MCF 10A (cell line): Measurements from ENCODE around the gene GABARAPL1. TPM values are rescaled to one million over a fixed set of nuclear protein-coding genes. Genes with fewer than 3 reads are reported as not detected.

ENCODE experiments used
- BruUV-seq: library from RNA; stranded (reverse); fragments of 400-500 nt; replicated peaks from 2 replicates; lab custom pipeline; 2021; lab: Mats Ljungman, UMichigan
- CTCF ChIA-PET: fragments of 300-600 bp; sonication (Branson Sonifier 250); formaldehyde crosslinking; extraction: SDS; loops from one replicate; lab custom pipeline; 2021; ENCODE audit warnings: antibody characterized with exemption, inconsistent platforms; lab: Yijun Ruan, JAX
- POLR2A ChIA-PET: fragments of 300-600, 350-650 bp; sonication (Branson Sonifier 250); formaldehyde crosslinking; extraction: SDS; loops from one replicate; lab custom pipeline; 2020; ENCODE audit warnings: antibody characterized with exemption, inconsistent platforms; lab: Yijun Ruan, JAX
- DNase-seq: peaks from one replicate; pipeline ENCODE4 v3.0.0-alpha.2; 2018; ENCODE audit not compliant: unreplicated experiment
- H3K27ac Mint-ChIP-seq: one replicate; pipeline ENCODE4 v1.8.0; 2022; ENCODE audit warnings: mild to moderate bottlenecking, low read depth, mixed read lengths; ENCODE audit not compliant: unreplicated experiment
- H3K27me3 Mint-ChIP-seq: one replicate; pipeline ENCODE4 v1.8.0; 2022; ENCODE audit warnings: mixed read lengths; ENCODE audit not compliant: insufficient read depth, unreplicated experiment
- H3K36me3 Mint-ChIP-seq: one replicate; pipeline ENCODE4 v1.8.0; 2022; ENCODE audit warnings: mild to moderate bottlenecking, moderate library complexity, mixed read lengths; ENCODE audit not compliant: insufficient read depth, unreplicated experiment
- H3K4me1 Mint-ChIP-seq: one replicate; pipeline ENCODE4 v1.8.0; 2022; ENCODE audit warnings: mixed read lengths; ENCODE audit not compliant: insufficient read depth, unreplicated experiment
- H3K4me3 Mint-ChIP-seq: one replicate; pipeline ENCODE4 v1.8.0; 2022; ENCODE audit warnings: mild to moderate bottlenecking, moderate library complexity, mixed read lengths; ENCODE audit not compliant: unreplicated experiment
- H3K9me3 Mint-ChIP-seq: one replicate; pipeline ENCODE4 v1.8.0; 2022; ENCODE audit warnings: mixed read lengths; ENCODE audit not compliant: unreplicated experiment
- CTCF ChIP-seq: fragments of 200-600 bp; IDR thresholded peaks from one replicate; pipeline ENCODE4 v1.8.0; 2022; ENCODE audit warnings: antibody characterized with exemption, mild to moderate bottlenecking; ENCODE audit not compliant: unreplicated experiment
- intact Hi-C: fragments of 100-400 bp; cut with micrococcal nuclease; formaldehyde crosslinking; loops from 2 replicates; pipeline ENCODE4 v1.14.1; 2022
- total RNA-seq: library from RNA; stranded (reverse); gene quantifications from 2 replicates; pipeline ENCODE4 v1.2.3, GENCODE V29; 2022

Gene GABARAPL1
- total RNA-seq, 1 experiment from 2014 or later = 19.7 TPM

- TF ChIP-seq CTCF = no peak
- no peak for DNase-seq
- peaks cover 26% of the 10 kb centered on the region for H3K4me1 Mint-ChIP-seq
- H3K4me3 Mint-ChIP-seq = no peak overlapping the region
- CTCF ChIA-PET = interaction anchor here (0.6 to 1.7 kb wide), 6 partner anchors 16 to 159 kb away, joined by 3 to 13 read pairs (median 4); partner anchors contain the start of gene CLEC12B
- no peaks in the 10 kb centered on the region for H3K36me3 Mint-ChIP-seq
- intact Hi-C loops = no loop called here
- no peaks in the 10 kb centered on the region for H3K9me3 Mint-ChIP-seq
- H3K27me3 Mint-ChIP-seq = no peaks in the 10 kb centered on the region
- no peak overlapping the region for H3K27ac Mint-ChIP-seq
- BruUV-seq = no TSS peak
- POLR2A ChIA-PET = interaction anchor here (0.7 to 1.2 kb wide), 3 partner anchors 16 to 43 kb away, joined by 4 to 5 read pairs (median 4); partner anchors contain the start of gene GABARAPL1
Measured at GRCh38 chr12:10169104-10169503, 43.6 kb upstream of the GABARAPL1 start.

- intact Hi-C loops = no loop called here
- TF ChIP-seq CTCF = no peak
- H3K36me3 Mint-ChIP-seq = no peaks in the 10 kb centered on the region
- H3K4me1 Mint-ChIP-seq = peaks cover 26% of the 10 kb centered on the region
- no peak overlapping the region for H3K27ac Mint-ChIP-seq
- no TSS peak for BruUV-seq
- ChIA-PET CTCF (interaction anchor here (0.6 to 1.7 kb wide), 5 partner anchors 17 to 44 kb away, joined by 3 to 13 read pairs (median 6); no protein-coding TSS in a partner anchor), POLR2A (interaction anchor here (1.0 to 1.2 kb wide), 3 partner anchors 9 to 42 kb away, joined by 5 to 7 read pairs (median 5); partner anchors contain the start of gene GABARAPL1)
- H3K4me3 Mint-ChIP-seq = no peak overlapping the region
- peak; percentile 73 for DNase-seq
- no peaks in the 10 kb centered on the region for H3K9me3 Mint-ChIP-seq
- H3K27me3 Mint-ChIP-seq = no peaks in the 10 kb centered on the region
Measured at GRCh38 chr12:10170216-10170615, 42.5 kb upstream of the GABARAPL1 start.

GRCh38 chr12:10171973-10172728 is 40.5 kb upstream of the GABARAPL1 start, which contains the start of gene OLR1:
TSS of gene OLR1 (minus strand) at chr12:10172132. CDS start at chr12:10172077, 55 bp downstream.
- ChIA-PET CTCF (interaction anchor here (0.7 to 2.8 kb wide), 6 partner anchors 13 to 134 kb away, joined by 3 to 25 read pairs (median 4); no protein-coding TSS in a partner anchor), POLR2A (interaction anchor here (0.7 to 1.8 kb wide), 4 partner anchors 10 to 43 kb away, joined by 3 to 9 read pairs (median 6); no protein-coding TSS in a partner anchor)
- Mint-ChIP-seq H3K4me3 (peak within 1 kb of the TSS; percentile 1), H3K27me3 (no peaks in the 10 kb centered on the region), H3K4me1 (peaks cover 36% of the 10 kb centered on the region), H3K9me3 (no peaks in the 10 kb centered on the region), H3K36me3 (no peaks in the 10 kb centered on the region), H3K27ac (no peak within 1 kb of the TSS)
- intact Hi-C loops = no loop called here
- peak; percentile 48 for DNase-seq
- BruUV-seq = TSS peak; percentile 67
- no peak for TF ChIP-seq CTCF
